Activated naive CD8-positive, alpha-beta T cell (primary cell): ENCODE measurements around the gene PLCH1.

Experiments
- H3K27ac Mint-ChIP-seq: one replicate; pipeline ENCODE4 v1.8.0; 2021; ENCODE audit warnings: mixed read lengths
- H3K27me3 Mint-ChIP-seq: one replicate; pipeline ENCODE4 v1.8.0; 2021; ENCODE audit warnings: mixed read lengths
- H3K36me3 Mint-ChIP-seq: one replicate; pipeline ENCODE4 v1.8.0; 2021; ENCODE audit warnings: mixed read lengths
- H3K4me1 Mint-ChIP-seq: one replicate; pipeline ENCODE4 v1.8.0; 2021; ENCODE audit warnings: low read depth, mixed read lengths
- H3K4me3 Mint-ChIP-seq: one replicate; pipeline ENCODE4 v1.8.0; 2021; ENCODE audit warnings: mild to moderate bottlenecking, mixed read lengths
- H3K9me3 Mint-ChIP-seq: one replicate; pipeline ENCODE4 v1.8.0; 2021; ENCODE audit warnings: low read depth, mixed read lengths

Gene PLCH1

DNA sequence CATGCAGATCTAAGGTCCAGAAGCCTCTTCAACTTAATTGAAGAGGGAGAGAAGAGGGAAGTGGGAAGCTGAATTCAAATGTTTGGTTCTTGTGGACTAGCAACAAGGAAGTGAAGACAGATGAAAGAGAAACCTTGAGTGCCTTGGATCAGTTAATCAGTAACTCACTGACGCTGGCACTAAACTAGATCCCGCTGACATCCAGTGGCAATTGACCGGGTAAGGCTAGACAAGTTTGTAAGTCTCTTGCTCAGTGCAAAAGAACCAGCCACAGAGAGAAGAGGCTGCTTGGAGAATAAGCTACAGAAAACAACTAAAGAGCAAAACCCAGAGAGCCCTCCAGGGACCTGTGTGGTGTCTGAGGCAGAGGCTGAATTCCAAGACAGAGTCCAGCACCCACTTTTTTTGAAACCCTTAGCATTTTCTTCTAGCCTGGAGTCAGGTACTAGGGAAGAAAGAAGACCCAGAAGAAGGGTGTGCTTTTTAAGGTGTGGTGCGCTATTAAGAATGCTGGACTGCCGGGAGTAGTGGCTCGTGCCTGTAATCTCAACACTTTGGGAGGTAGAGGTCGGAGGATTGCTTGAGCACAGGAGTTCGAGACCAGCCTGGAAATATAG is 6.9 kb downstream of the PLCH1 start:
- H3K9me3 Mint-ChIP-seq: no peaks in the 10 kb centered on the region
- no peak overlapping the region for H3K27ac Mint-ChIP-seq
- H3K4me3 Mint-ChIP-seq: no peak overlapping the region
- H3K27me3 Mint-ChIP-seq: peaks cover 27% of the 10 kb centered on the region
- no peaks in the 10 kb centered on the region for H3K36me3 Mint-ChIP-seq
- H3K4me1 Mint-ChIP-seq: peaks cover under 1% of the 10 kb centered on the region

DNA sequence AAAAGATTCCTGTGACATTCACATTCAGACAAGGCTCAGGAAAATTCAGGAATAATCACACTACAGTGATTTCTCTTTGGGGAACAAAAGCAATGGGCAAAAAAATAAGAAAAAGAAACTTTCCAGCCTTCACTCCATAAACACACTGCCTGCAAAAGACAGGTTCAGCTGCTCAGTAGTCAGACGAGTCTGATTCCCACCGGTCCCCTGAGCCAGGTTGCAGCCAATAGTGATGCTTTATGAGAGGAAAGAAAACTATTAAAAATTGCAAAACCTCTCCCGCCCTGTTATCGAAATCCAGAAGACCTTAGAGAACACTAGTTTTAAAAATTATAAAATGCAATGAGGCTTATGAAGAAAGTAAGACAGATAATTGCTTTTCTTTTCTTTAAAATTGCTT is 8.5 kb downstream of the PLCH1 start:
- Mint-ChIP-seq H3K27me3 (peaks cover 21% of the 10 kb centered on the region), H3K9me3 (no peaks in the 10 kb centered on the region), H3K4me1 (no peaks in the 10 kb centered on the region), H3K4me3 (no peak overlapping the region), H3K36me3 (no peaks in the 10 kb centered on the region), H3K27ac (no peak overlapping the region)

- Mint-ChIP-seq H3K4me1 (no peaks in the 10 kb centered on the region), H3K4me3 (no peak overlapping the region), H3K36me3 (no peaks in the 10 kb centered on the region), H3K27me3 (peaks cover 16% of the 10 kb centered on the region), H3K27ac (no peak overlapping the region), H3K9me3 (no peaks in the 10 kb centered on the region)
These were observed 14.0 kb downstream of the PLCH1 start for GRCh38 chr3:155730843-155731242.

- H3K27ac Mint-ChIP-seq: no peak overlapping the region
- peaks cover 9% of the 10 kb centered on the region for H3K27me3 Mint-ChIP-seq
- no peak overlapping the region for H3K4me3 Mint-ChIP-seq
- H3K4me1 Mint-ChIP-seq: no peaks in the 10 kb centered on the region
- H3K36me3 Mint-ChIP-seq: no peaks in the 10 kb centered on the region
- H3K9me3 Mint-ChIP-seq: no peaks in the 10 kb centered on the region
These were observed 17.0 kb downstream of the PLCH1 start for GRCh38 chr3:155727836-155728235.

GRCh38 chr3:155714295-155714718 is 30.6 kb downstream of the PLCH1 start:
- Mint-ChIP-seq H3K27ac (no peak overlapping the region), H3K9me3 (peaks cover 10% of the 10 kb centered on the region), H3K4me1 (no peaks in the 10 kb centered on the region), H3K27me3 (no peaks in the 10 kb centered on the region), H3K36me3 (peaks cover 2% of the 10 kb centered on the region), H3K4me3 (no peak overlapping the region)

GRCh38 chr3:155712008-155712407 is 32.9 kb downstream of the PLCH1 start:
- H3K27me3 Mint-ChIP-seq: no peaks in the 10 kb centered on the region
- no peak overlapping the region for H3K4me3 Mint-ChIP-seq
- no peaks in the 10 kb centered on the region for H3K9me3 Mint-ChIP-seq
- no peaks in the 10 kb centered on the region for H3K4me1 Mint-ChIP-seq
- no peak overlapping the region for H3K27ac Mint-ChIP-seq
- no peaks in the 10 kb centered on the region for H3K36me3 Mint-ChIP-seq

DNA sequence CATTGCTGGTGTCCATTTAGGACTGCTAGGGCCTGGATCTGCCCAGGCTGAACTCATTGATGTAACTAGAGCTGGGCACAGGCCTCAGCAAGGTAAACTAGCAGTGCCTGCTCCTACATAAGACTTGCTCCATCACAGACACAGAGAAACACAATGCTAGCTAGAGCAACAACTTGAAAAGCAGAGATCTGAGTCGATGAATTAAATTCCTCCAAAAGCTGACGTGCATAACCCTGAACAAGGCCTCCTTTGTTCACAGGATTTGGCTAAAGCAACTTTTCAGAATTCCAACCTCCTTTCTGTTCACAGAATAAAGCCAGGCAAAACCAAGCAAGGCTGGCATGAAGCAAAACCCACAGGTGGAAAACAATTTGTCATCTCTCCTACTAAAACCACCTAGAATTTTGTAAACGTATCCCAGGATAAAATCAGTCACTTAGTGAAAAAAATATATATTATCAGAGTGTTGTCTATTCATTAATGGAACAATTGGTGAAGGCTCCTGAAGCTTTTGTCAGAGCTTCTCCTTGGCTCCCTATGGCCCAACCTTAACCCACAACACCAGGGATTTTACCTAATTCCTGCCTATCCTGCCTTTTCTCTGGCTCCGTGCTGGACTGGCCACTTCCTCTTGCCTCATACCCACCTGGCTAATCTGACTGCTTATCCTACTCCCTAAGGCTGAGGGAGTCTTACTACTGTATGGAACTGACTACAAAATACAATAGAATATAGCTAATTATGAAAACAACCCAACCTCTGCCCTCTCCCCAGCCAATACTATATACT is 39.9 kb downstream of the PLCH1 start:
- H3K4me1 Mint-ChIP-seq: no peaks in the 10 kb centered on the region
- no peaks in the 10 kb centered on the region for H3K9me3 Mint-ChIP-seq
- H3K36me3 Mint-ChIP-seq: no peaks in the 10 kb centered on the region
- H3K27ac Mint-ChIP-seq: no peak overlapping the region
- no peaks in the 10 kb centered on the region for H3K27me3 Mint-ChIP-seq
- H3K4me3 Mint-ChIP-seq: no peak overlapping the region

DNA sequence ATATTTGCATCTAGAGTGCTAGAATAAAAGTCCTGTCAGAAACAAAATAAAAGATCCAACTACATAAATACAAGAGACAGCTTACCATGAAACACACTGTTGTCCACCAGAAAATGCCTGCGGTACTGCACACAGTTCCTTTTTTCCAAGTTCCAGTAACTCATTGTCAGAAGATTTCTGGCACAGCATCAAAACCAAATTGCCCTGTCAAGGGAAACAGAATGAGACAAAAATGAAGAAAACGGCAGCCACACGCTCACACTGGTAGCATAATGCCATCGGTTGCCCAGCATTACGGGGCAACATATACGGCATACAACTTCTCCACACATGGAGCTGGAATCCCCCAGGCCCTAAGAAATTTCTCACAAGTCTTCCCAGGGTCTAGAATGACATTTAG is 40.8 kb downstream of the PLCH1 start:
- no peak overlapping the region for H3K27ac Mint-ChIP-seq
- no peaks in the 10 kb centered on the region for H3K36me3 Mint-ChIP-seq
- no peak overlapping the region for H3K4me3 Mint-ChIP-seq
- H3K27me3 Mint-ChIP-seq: no peaks in the 10 kb centered on the region
- H3K4me1 Mint-ChIP-seq: no peaks in the 10 kb centered on the region
- H3K9me3 Mint-ChIP-seq: no peaks in the 10 kb centered on the region

DNA sequence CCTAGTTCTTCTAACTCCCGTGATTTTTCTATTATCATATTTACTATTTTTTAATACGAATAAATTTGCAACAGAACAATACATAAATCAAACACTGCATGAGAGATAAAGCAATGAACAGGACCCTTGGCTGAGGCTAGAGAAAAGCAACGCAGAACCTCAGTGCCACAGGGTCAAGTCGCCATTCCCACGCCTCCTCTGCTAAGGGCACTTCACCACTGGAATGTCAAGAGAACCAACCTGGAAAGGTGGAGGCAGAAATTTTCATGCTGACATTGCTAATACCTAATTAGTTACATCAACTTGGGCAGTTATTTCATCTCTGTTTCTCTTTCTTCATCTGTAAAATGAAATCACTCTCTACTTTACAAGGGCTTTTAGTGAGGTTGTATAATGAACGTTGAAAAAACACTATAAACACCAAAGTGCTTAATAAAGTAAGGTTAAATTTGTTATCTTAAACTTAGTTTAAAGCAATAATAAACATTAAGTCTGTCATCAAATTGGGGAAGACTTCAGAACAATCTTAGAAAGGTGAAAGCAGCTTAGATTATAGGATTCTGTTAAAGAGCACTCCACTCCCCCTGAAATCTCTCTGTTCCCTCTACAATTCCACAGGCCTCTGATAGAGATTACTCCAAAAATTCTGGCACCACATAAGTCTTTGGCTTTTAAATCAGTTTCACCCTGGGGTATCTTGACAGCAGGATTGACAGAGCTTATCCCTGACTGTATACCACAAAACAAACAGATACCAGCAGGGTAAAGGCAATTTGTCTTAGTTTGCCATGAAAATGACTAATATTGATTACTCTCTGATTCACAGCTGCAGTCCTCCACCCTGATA is 41.9 kb downstream of the PLCH1 start:
- Mint-ChIP-seq H3K4me1 (no peaks in the 10 kb centered on the region), H3K27ac (no peak overlapping the region), H3K27me3 (no peaks in the 10 kb centered on the region), H3K36me3 (no peaks in the 10 kb centered on the region), H3K9me3 (no peaks in the 10 kb centered on the region), H3K4me3 (no peak overlapping the region)

DNA sequence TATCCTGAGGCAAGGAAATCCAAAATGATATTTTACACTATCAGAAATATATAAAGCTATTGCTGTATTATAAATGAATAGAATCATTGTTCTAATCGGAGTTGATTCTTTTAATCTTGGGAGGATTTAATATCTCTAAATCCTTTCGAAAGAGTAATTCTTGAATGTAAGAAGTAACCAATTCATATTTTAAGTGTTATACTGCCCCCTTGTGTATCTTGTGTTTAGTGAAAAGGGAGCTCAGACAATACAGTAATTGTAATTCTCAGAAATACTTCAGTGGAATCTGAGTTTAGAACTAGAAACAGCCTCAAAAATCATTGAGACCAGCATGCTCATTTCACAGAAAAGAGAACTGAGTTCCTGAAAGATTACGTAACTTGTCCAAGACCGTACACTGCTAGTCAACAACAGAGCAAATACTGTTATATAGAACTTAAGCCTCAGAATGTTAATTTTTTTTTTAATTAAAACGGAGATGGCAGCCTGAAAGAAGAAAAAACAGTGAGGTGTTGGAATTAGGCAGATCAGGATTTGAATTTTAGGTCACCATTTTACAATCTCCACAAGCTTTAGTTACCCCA is 42.9 kb downstream of the PLCH1 start:
- Mint-ChIP-seq H3K36me3 (no peaks in the 10 kb centered on the region), H3K4me1 (no peaks in the 10 kb centered on the region), H3K27me3 (no peaks in the 10 kb centered on the region), H3K27ac (no peak overlapping the region), H3K9me3 (no peaks in the 10 kb centered on the region), H3K4me3 (no peak overlapping the region)

DNA sequence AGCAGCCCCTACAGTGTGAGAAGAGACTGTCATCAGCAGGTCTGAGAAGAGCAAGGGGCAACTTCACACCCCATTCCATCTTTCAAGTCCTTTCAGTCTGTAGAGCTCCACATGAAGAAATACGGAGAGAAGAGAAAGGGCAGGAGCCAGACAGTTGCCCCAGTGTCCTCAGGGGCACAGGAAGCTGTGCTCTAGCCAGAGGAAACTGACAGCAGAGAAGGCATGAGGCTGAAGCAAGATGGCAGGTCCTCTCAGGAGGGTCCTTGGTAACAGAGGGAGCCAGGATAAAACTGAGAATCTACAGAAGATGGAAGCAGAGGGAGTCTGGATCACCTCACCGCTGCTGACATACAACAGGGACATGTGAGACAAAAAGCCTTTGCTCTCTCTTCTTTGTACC is 47.3 kb downstream of the PLCH1 start:
- Mint-ChIP-seq H3K4me1 (no peaks in the 10 kb centered on the region), H3K27ac (no peak overlapping the region), H3K36me3 (no peaks in the 10 kb centered on the region), H3K4me3 (no peak overlapping the region), H3K27me3 (no peaks in the 10 kb centered on the region), H3K9me3 (no peaks in the 10 kb centered on the region)

GRCh38 chr3:155690921-155691320 is 54.0 kb downstream of the PLCH1 start:
- no peaks in the 10 kb centered on the region for H3K36me3 Mint-ChIP-seq
- H3K4me3 Mint-ChIP-seq: no peak overlapping the region
- no peaks in the 10 kb centered on the region for H3K27me3 Mint-ChIP-seq
- no peaks in the 10 kb centered on the region for H3K9me3 Mint-ChIP-seq
- no peaks in the 10 kb centered on the region for H3K4me1 Mint-ChIP-seq
- no peak overlapping the region for H3K27ac Mint-ChIP-seq

DNA sequence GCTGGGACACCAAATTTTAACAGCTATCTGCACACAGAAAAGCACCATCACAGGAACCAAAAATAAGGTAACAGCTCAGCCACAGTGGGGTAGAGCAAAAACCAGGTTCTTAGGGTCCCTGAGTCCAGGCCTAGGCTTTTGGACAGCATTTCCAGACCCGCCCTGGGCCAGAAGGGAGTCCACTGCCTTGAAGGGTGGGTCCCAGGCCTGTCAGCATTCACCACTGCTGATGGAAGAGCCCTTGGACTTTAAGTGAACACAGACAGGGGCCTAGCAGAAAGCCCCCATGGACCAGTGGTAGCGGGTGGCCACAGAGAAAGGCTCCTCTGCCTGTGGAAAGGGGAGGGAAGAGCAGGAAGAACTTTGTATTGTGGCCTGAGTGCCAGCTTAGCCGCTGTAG is 56.4 kb downstream of the PLCH1 start:
- H3K4me1 Mint-ChIP-seq: no peaks in the 10 kb centered on the region
- H3K27me3 Mint-ChIP-seq: no peaks in the 10 kb centered on the region
- H3K9me3 Mint-ChIP-seq: no peaks in the 10 kb centered on the region
- no peaks in the 10 kb centered on the region for H3K36me3 Mint-ChIP-seq
- no peak overlapping the region for H3K4me3 Mint-ChIP-seq
- no peak overlapping the region for H3K27ac Mint-ChIP-seq

- Mint-ChIP-seq H3K4me1 (no peaks in the 10 kb centered on the region), H3K36me3 (no peaks in the 10 kb centered on the region), H3K4me3 (no peak overlapping the region), H3K27ac (no peak overlapping the region), H3K27me3 (no peaks in the 10 kb centered on the region), H3K9me3 (no peaks in the 10 kb centered on the region)
These were observed 61.5 kb downstream of the PLCH1 start for GRCh38 chr3:155683344-155683720.
